CD8-positive, alpha-beta memory T cell (primary cell): ENCODE data around the gene FAH. TPM values are rescaled to one million over a fixed set of nuclear protein-coding genes. Genes with fewer than 3 reads are reported as not detected.

Experiments
- CTCF ChIA-PET: fragments of 350-600 bp; sonication (Branson Sonifier 250); formaldehyde crosslinking; loops from one replicate; lab custom pipeline; 2021; ENCODE audit warnings: antibody characterized with exemption; lab: Charles Lee
- POLR2A ChIA-PET: fragments of 350-600 bp; sonication (Branson Sonifier 250); formaldehyde crosslinking; loops from one replicate; lab custom pipeline; 2021; ENCODE audit warnings: antibody characterized with exemption; lab: Charles Lee
- DNase-seq, 5 donors: peaks; one replicate each; pipeline versions ENCODE4 v3.0.0 to v3.0.0-alpha.2; 2020 to 2022; ENCODE audit warnings: mixed read lengths in 1 of 5
- H3K27ac ChIP-seq: one replicate; pipeline ENCODE4 v1.7.0; 2013; ENCODE audit warnings: low read depth, mild to moderate bottlenecking, low read length, moderate library complexity
- H3K27me3 ChIP-seq: 2 replicates; pipeline ENCODE4 v1.7.0; 2013; ENCODE audit warnings: low read length, mild to moderate bottlenecking; ENCODE audit not compliant: insufficient read depth, poor library complexity, severe bottlenecking
- H3K36me3 ChIP-seq: 2 replicates; pipeline ENCODE4 v1.7.0; 2013; ENCODE audit warnings: mild to moderate bottlenecking, low read length, moderate library complexity; ENCODE audit not compliant: insufficient read depth
- H3K4me1 ChIP-seq: 2 replicates; pipeline ENCODE4 v1.7.0; 2013; ENCODE audit warnings: mild to moderate bottlenecking, low read length, moderate library complexity; ENCODE audit not compliant: insufficient read depth
- H3K4me3 ChIP-seq: 2 replicates; pipeline ENCODE4 v1.7.0; 2013; ENCODE audit warnings: mild to moderate bottlenecking, low read length
- H3K9me3 ChIP-seq: 2 replicates; pipeline ENCODE4 v1.7.0; 2013; ENCODE audit warnings: mild to moderate bottlenecking, low read length
- H3K27ac Mint-ChIP-seq, 8 donors: one replicate each; pipeline ENCODE4 v1.8.0; 2020 to 2021; ENCODE audit warnings: mixed read lengths in 8 of 8, mild to moderate bottlenecking in 6 of 8, inconsistent platforms in 3 of 8, moderate library complexity in 3 of 8
- H3K27me3 Mint-ChIP-seq, 2 donors: one replicate each; pipeline ENCODE4 v1.8.0; 2020 to 2021; ENCODE audit warnings: mixed read lengths in 2 of 2, mild to moderate bottlenecking in 1 of 2, moderate library complexity in 1 of 2
- H3K36me3 Mint-ChIP-seq, 3 donors: one replicate each; pipeline ENCODE4 v1.8.0; 2020 to 2021; ENCODE audit warnings: mixed read lengths in 3 of 3, inconsistent platforms in 1 of 3, mild to moderate bottlenecking in 1 of 3
- H3K4me1 Mint-ChIP-seq, 3 donors: one replicate each; pipeline ENCODE4 v1.8.0; 2020 to 2021; ENCODE audit warnings: mixed read lengths in 3 of 3, inconsistent platforms in 1 of 3, mild to moderate bottlenecking in 1 of 3
- H3K4me3 Mint-ChIP-seq, 7 donors: one replicate each; pipeline ENCODE4 v1.8.0; 2020 to 2021; ENCODE audit warnings: mixed read lengths in 7 of 7, mild to moderate bottlenecking in 6 of 7, moderate library complexity in 4 of 7, inconsistent platforms in 2 of 7
- H3K9me3 Mint-ChIP-seq, 5 donors: one replicate each; pipeline ENCODE4 v1.8.0; 2020 to 2022; ENCODE audit warnings: mixed read lengths in 5 of 5, mild to moderate bottlenecking in 3 of 5, moderate library complexity in 2 of 5, inconsistent platforms in 1 of 5
- polyA plus RNA-seq: library from polyadenylated mRNA; unstranded; fragments of 300-500 nt; fragmentation: Illumina TruSeq; gene quantifications from one replicate; pipeline ENCODE4 v1.2.3, GENCODE V29; 2021
- total RNA-seq, 2 experiments: library from RNA; stranded (reverse); gene quantifications; one replicate each; pipeline ENCODE4 v1.2.3, GENCODE V29; 2021

Gene FAH
- total RNA-seq (10 to 100 TPM; 63.8 TPM), polyA plus RNA-seq (4.8 TPM)

GRCh38 chr15:80152896-80153876 lies at the start of gene FAH:
Gene FAH (plus strand): TSS chr15:80152999. CDS start chr15:80153055, 56 bp downstream.
- H3K36me3 Mint-ChIP-seq = peaks cover 0 to 2% (median 0%) of the 10 kb centered on the region in 3 donors
- H3K4me1 Mint-ChIP-seq = peaks cover 13 to 25% (median 22%) of the 10 kb centered on the region in 3 donors
- CTCF ChIA-PET = no interaction called here
- peak within 1 kb of the TSS; percentile 89 to 95 (median 93) for H3K4me3 Mint-ChIP-seq
- Histone ChIP-seq H3K36me3 (no peaks in the 10 kb centered on the region), H3K9me3 (no peaks in the 10 kb centered on the region), H3K4me1 (peaks cover 10% of the 10 kb centered on the region), H3K27me3 (no peaks in the 10 kb centered on the region), H3K27ac (peak within 1 kb of the TSS; percentile 60), H3K4me3 (peak within 1 kb of the TSS; percentile 81)
- H3K9me3 Mint-ChIP-seq = no peaks in the 10 kb centered on the region
- POLR2A ChIA-PET = interaction anchor here (0.7 to 1.6 kb wide), 3 partner anchors 8 to 854 kb away, joined by 3 to 4 read pairs (median 4); no protein-coding TSS in a partner anchor
- peak; percentile 13 to 53 (median 41) for DNase-seq
- H3K27me3 Mint-ChIP-seq = no peaks in the 10 kb centered on the region
- peak within 1 kb of the TSS; percentile 57 to 96 (median 90) for H3K27ac Mint-ChIP-seq

GRCh38 chr15:80105193-80105592 lies 47.6 kb upstream of the FAH start:
- Histone ChIP-seq H3K4me3 (no peak overlapping the region), H3K9me3 (no peaks in the 10 kb centered on the region), H3K4me1 (peaks cover 15% of the 10 kb centered on the region), H3K36me3 (no peaks in the 10 kb centered on the region), H3K27ac (no peak overlapping the region), H3K27me3 (no peaks in the 10 kb centered on the region)
- H3K27me3 Mint-ChIP-seq = no peaks in the 10 kb centered on the region
- H3K36me3 Mint-ChIP-seq = peaks cover 0 to 21% (median 5%) of the 10 kb centered on the region in 3 donors
- peaks cover 35 to 79% (median 64%) of the 10 kb centered on the region in 3 donors for H3K4me1 Mint-ChIP-seq
- H3K4me3 Mint-ChIP-seq = peak overlapping the region in 1 of 7 donors; percentile 37
- H3K27ac Mint-ChIP-seq = peak overlapping the region in 1 of 8 donors; percentile 25
- POLR2A ChIA-PET = no interaction called here
- DNase-seq = no peak
- H3K9me3 Mint-ChIP-seq = no peaks in the 10 kb centered on the region
- CTCF ChIA-PET = no interaction called here

GRCh38 chr15:80105595-80105994 lies 47.2 kb upstream of the FAH start:
- H3K36me3 Mint-ChIP-seq = peaks cover 0 to 20% (median 5%) of the 10 kb centered on the region in 3 donors
- H3K9me3 Mint-ChIP-seq = no peaks in the 10 kb centered on the region
- H3K27me3 Mint-ChIP-seq = no peaks in the 10 kb centered on the region
- Histone ChIP-seq H3K4me3 (no peak overlapping the region), H3K27ac (no peak overlapping the region), H3K4me1 (peaks cover 15% of the 10 kb centered on the region), H3K36me3 (no peaks in the 10 kb centered on the region), H3K27me3 (no peaks in the 10 kb centered on the region), H3K9me3 (no peaks in the 10 kb centered on the region)
- ChIA-PET POLR2A (no interaction called here), CTCF (no interaction called here)
- H3K4me3 Mint-ChIP-seq = peak overlapping the region in 1 of 7 donors; percentile 50
- peaks cover 35 to 79% (median 64%) of the 10 kb centered on the region in 3 donors for H3K4me1 Mint-ChIP-seq
- DNase-seq = no peak
- peak overlapping the region in 1 of 8 donors; percentile 25 for H3K27ac Mint-ChIP-seq

- peak overlapping the region in 1 of 7 donors; percentile 50 for H3K4me3 Mint-ChIP-seq
- Histone ChIP-seq H3K9me3 (no peaks in the 10 kb centered on the region), H3K4me3 (no peak overlapping the region), H3K27ac (no peak overlapping the region), H3K4me1 (peaks cover 15% of the 10 kb centered on the region), H3K36me3 (no peaks in the 10 kb centered on the region), H3K27me3 (no peaks in the 10 kb centered on the region)
- H3K9me3 Mint-ChIP-seq = no peaks in the 10 kb centered on the region
- H3K27me3 Mint-ChIP-seq = no peaks in the 10 kb centered on the region
- ChIA-PET POLR2A (no interaction called here), CTCF (no interaction called here)
- no peak overlapping the region for H3K27ac Mint-ChIP-seq
- H3K4me1 Mint-ChIP-seq = peaks cover 35 to 81% (median 62%) of the 10 kb centered on the region in 3 donors
- DNase-seq = no peak
- peaks cover 0 to 17% (median 5%) of the 10 kb centered on the region in 3 donors for H3K36me3 Mint-ChIP-seq
These were observed 46.7 kb upstream of the FAH start for GRCh38 chr15:80106051-80106450.

GRCh38 chr15:80107204-80107603 lies 45.6 kb upstream of the FAH start:
- POLR2A ChIA-PET = no interaction called here
- H3K27me3 Mint-ChIP-seq = no peaks in the 10 kb centered on the region
- H3K9me3 Mint-ChIP-seq = no peaks in the 10 kb centered on the region

GRCh38 chr15:80107774-80108173 lies 45.0 kb upstream of the FAH start:
- H3K27me3 Mint-ChIP-seq = no peaks in the 10 kb centered on the region
- no peak overlapping the region for H3K27ac Mint-ChIP-seq
- Histone ChIP-seq H3K4me1 (peaks cover 15% of the 10 kb centered on the region), H3K9me3 (no peaks in the 10 kb centered on the region), H3K27me3 (no peaks in the 10 kb centered on the region), H3K36me3 (no peaks in the 10 kb centered on the region), H3K4me3 (no peak overlapping the region), H3K27ac (no peak overlapping the region)
- peaks cover 30 to 80% (median 62%) of the 10 kb centered on the region in 3 donors for H3K4me1 Mint-ChIP-seq
- no peaks in the 10 kb centered on the region for H3K9me3 Mint-ChIP-seq
- H3K4me3 Mint-ChIP-seq = no peak overlapping the region
- DNase-seq = no peak
- CTCF ChIA-PET = no interaction called here
- POLR2A ChIA-PET = no interaction called here
- H3K36me3 Mint-ChIP-seq = peaks cover 0 to 13% (median 3%) of the 10 kb centered on the region in 3 donors

More at GRCh38 chr15:80107204-80107603, 45.6 kb upstream of the FAH start:
- CTCF ChIA-PET = no interaction called here
- no peaks in the 10 kb centered on the region for H3K9me3 ChIP-seq
- H3K4me3 Mint-ChIP-seq = no peak overlapping the region
- H3K4me1 Mint-ChIP-seq = peaks cover 33 to 81% (median 63%) of the 10 kb centered on the region in 3 donors
- no peak overlapping the region for H3K27ac Mint-ChIP-seq
- H3K36me3 Mint-ChIP-seq = peaks cover 0 to 17% (median 3%) of the 10 kb centered on the region in 3 donors
- no peaks in the 10 kb centered on the region for H3K27me3 ChIP-seq
- H3K27ac ChIP-seq = no peak overlapping the region
- DNase-seq = no peak
- H3K36me3 ChIP-seq = no peaks in the 10 kb centered on the region
- H3K4me1 ChIP-seq = peaks cover 15% of the 10 kb centered on the region
- no peak overlapping the region for H3K4me3 ChIP-seq

- CTCF ChIA-PET = no interaction called here
These were observed 43.4 kb upstream of the FAH start for GRCh38 chr15:80109388-80109787.

GRCh38 chr15:80110920-80111319 lies 41.9 kb upstream of the FAH start:
- Mint-ChIP-seq H3K9me3 (no peaks in the 10 kb centered on the region), H3K36me3 (no peaks in the 10 kb centered on the region), H3K4me3 (no peak overlapping the region), H3K27me3 (no peaks in the 10 kb centered on the region), H3K4me1 (peaks cover 36 to 76% (median 59%) of the 10 kb centered on the region in 3 donors), H3K27ac (no peak overlapping the region)
- no peaks in the 10 kb centered on the region for H3K36me3 ChIP-seq
- no peaks in the 10 kb centered on the region for H3K9me3 ChIP-seq
- H3K27me3 ChIP-seq = no peaks in the 10 kb centered on the region
- no peak for DNase-seq
- H3K4me1 ChIP-seq = peaks cover 5% of the 10 kb centered on the region
- ChIA-PET CTCF (no interaction called here), POLR2A (no interaction called here)
- H3K27ac ChIP-seq = no peak overlapping the region
- no peak overlapping the region for H3K4me3 ChIP-seq

More at GRCh38 chr15:80109388-80109787, 43.4 kb upstream of the FAH start:
- Histone ChIP-seq H3K4me3 (no peak overlapping the region), H3K27ac (no peak overlapping the region), H3K9me3 (no peaks in the 10 kb centered on the region), H3K36me3 (no peaks in the 10 kb centered on the region), H3K4me1 (peaks cover 15% of the 10 kb centered on the region), H3K27me3 (no peaks in the 10 kb centered on the region)
- POLR2A ChIA-PET = no interaction called here
- H3K4me3 Mint-ChIP-seq = no peak overlapping the region
- no peaks in the 10 kb centered on the region for H3K9me3 Mint-ChIP-seq
- H3K27ac Mint-ChIP-seq = no peak overlapping the region
- no peak for DNase-seq
- H3K27me3 Mint-ChIP-seq = no peaks in the 10 kb centered on the region
- peaks cover 0 to 5% (median 1%) of the 10 kb centered on the region in 3 donors for H3K36me3 Mint-ChIP-seq
- H3K4me1 Mint-ChIP-seq = peaks cover 37 to 79% (median 61%) of the 10 kb centered on the region in 3 donors
